ENCODE measurements around the gene KLC3. TPM values are rescaled to one million over a fixed set of nuclear protein-coding genes. Genes with fewer than 3 reads are reported as not detected.

KLC3 gene
- polyA plus RNA-seq, 1 of the 3 experiments (the other 2 are of a cell fraction) = 1.2 TPM

DNA sequence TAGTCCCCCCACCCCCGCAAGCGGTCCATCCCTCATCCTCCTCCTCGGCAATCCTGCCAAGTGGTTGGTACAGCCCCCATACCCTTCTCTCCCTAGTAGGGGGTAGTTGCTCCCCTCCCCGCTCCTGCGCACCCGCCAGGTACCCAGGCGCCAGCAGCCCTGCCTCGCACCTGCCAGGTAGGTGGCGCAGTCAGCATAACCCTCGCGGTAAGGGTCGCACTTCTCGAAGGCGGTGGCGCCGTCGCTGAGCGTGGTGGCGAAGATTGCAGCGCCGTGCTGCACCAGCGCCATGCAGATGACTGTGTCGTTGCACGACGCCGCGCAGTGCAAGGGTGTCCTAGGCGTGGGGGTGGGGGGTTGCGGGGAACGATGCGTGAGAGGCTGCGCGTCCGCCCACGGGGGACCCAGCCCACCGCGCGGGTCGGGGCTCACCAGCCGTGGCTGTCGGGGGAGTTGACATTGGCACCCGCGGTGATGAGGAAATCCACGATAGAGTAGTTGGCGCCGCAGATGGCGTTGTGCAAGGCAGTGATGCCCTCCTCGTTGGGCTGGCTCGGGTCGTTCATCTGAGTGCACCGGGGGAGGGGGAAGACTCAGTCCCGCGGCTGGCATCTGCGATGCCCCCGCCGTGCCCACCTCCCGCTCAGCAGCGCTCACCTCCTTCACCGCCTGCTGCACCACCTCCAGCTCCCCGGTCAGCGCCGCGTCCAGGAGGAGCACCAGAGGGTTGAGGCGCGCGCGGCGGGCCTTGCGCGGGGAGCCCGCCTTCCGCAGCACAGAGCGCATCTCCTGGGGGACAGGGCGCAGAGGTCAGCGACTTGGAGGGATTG, 45.1 kb downstream of the KLC3 start:
- Histone ChIP-seq H3K79me2 (ENCODE audit: insufficient read depth) (no peaks in the 10 kb centered on the region), H3K4me3 (ENCODE audit: low read depth in 2 of 2, low read length in 1 of 2) (no peak overlapping the region), H3K4me1 (ENCODE audit: control insufficient read depth in 1 of 2, insufficient read depth in 2 of 2, low read depth in 1 of 2, low read length in 1 of 2) (peaks cover 0 to 7% of the 10 kb centered on the region in 2 experiments; a peak in 1 of 4 replicates), H2AFZ (ENCODE audit: low read depth) (no peak overlapping the region), H3F3A (replicated peaks; ENCODE audit: insufficient read depth) (peaks cover 18% of the 10 kb centered on the region), H3K9ac (no peak overlapping the region), H3K9me2 (no peaks in the 10 kb centered on the region), H3K4me2 (no peak overlapping the region), H3K36me3 (replicated peaks in 1 of 2; ENCODE audit: control insufficient read depth in 1 of 2, insufficient read depth in 2 of 2, low read length in 1 of 2) (peaks cover 0 to 11% of the 10 kb centered on the region in 2 experiments), H3K9me3 (no peaks in the 10 kb centered on the region), H3K27ac (ENCODE audit: low read depth in 2 of 2, low read length in 1 of 2) (no peak overlapping the region), H4K20me1 (ENCODE audit: insufficient read depth) (no peaks in the 10 kb centered on the region), H3K27me3 (ENCODE audit: insufficient read depth) (no peaks in the 10 kb centered on the region)
- DNase-seq = peak; percentile 57
- POLR2A ChIA-PET = no interaction called here
- 66% methylated on average over 56 of the region's 75 CpGs for WGBS (ENCODE audit: low lambda C conversion rate)
- TF ChIP-seq TAF1 (IDR thresholded peaks at IDR 0.05; ENCODE audit: borderline replicate concordance, low read depth, low read length) = no peak
- TF ChIP-seq, protein P1, sequence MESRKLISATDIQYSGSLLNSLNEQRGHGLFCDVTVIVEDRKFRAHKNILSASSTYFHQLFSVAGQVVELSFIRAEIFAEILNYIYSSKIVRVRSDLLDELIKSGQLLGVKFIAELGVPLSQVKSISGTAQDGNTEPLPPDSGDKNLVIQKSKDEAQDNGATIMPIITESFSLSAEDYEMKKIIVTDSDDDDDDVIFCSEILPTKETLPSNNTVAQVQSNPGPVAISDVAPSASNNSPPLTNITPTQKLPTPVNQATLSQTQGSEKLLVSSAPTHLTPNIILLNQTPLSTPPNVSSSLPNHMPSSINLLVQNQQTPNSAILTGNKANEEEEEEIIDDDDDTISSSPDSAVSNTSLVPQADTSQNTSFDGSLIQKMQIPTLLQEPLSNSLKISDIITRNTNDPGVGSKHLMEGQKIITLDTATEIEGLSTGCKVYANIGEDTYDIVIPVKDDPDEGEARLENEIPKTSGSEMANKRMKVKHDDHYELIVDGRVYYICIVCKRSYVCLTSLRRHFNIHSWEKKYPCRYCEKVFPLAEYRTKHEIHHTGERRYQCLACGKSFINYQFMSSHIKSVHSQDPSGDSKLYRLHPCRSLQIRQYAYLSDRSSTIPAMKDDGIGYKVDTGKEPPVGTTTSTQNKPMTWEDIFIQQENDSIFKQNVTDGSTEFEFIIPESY (IDR thresholded peaks at IDR 0.05; ENCODE audit: borderline replicate concordance, low read depth) = no peak
- TF ChIP-seq RFX5 (IDR thresholded peaks at IDR 0.05; ENCODE audit: low read length) = no peak
- no peak for TF ChIP-seq NRF1 (IDR thresholded peaks at IDR 0.05; ENCODE audit: low read depth, low read length)
- no peak for TF ChIP-seq RAD21 (IDR thresholded peaks at IDR 0.05; ENCODE audit: low read length)
- no peak for TF ChIP-seq SMC3 (IDR thresholded peaks at IDR 0.05; ENCODE audit: low read depth, low read length)
- TF ChIP-seq, protein P2, sequence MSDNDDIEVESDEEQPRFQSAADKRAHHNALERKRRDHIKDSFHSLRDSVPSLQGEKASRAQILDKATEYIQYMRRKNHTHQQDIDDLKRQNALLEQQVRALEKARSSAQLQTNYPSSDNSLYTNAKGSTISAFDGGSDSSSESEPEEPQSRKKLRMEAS (IDR thresholded peaks at IDR 0.05; ENCODE audit: low read depth) = no peak
- no peak for TF ChIP-seq NFIC (IDR thresholded peaks at IDR 0.05; ENCODE audit: borderline replicate concordance)
- no peak for TF ChIP-seq GABPA (IDR thresholded peaks at IDR 0.05; ENCODE audit: low read depth)
- no peak for TF ChIP-seq RCOR1 (IDR thresholded peaks at IDR 0.05; ENCODE audit: low read length)
- no peak for TF ChIP-seq ELF1 (IDR thresholded peaks at IDR 0.05)
- TF ChIP-seq FOXM1 (IDR thresholded peaks at IDR 0.05; ENCODE audit: low read depth) = no peak
- TF ChIP-seq, protein P3, sequence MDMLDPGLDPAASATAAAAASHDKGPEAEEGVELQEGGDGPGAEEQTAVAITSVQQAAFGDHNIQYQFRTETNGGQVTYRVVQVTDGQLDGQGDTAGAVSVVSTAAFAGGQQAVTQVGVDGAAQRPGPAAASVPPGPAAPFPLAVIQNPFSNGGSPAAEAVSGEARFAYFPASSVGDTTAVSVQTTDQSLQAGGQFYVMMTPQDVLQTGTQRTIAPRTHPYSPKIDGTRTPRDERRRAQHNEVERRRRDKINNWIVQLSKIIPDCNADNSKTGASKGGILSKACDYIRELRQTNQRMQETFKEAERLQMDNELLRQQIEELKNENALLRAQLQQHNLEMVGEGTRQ (IDR thresholded peaks at IDR 0.05; ENCODE audit: borderline replicate concordance, low read depth, low read length) = no peak
- TF ChIP-seq MEF2A (IDR thresholded peaks at IDR 0.05; ENCODE audit: borderline replicate concordance, low read depth) = no peak
- no peak for TF ChIP-seq FOXJ3 (CRISPR knock-in tag; IDR thresholded peaks at IDR 0.05)
- TF ChIP-seq, protein P4, sequence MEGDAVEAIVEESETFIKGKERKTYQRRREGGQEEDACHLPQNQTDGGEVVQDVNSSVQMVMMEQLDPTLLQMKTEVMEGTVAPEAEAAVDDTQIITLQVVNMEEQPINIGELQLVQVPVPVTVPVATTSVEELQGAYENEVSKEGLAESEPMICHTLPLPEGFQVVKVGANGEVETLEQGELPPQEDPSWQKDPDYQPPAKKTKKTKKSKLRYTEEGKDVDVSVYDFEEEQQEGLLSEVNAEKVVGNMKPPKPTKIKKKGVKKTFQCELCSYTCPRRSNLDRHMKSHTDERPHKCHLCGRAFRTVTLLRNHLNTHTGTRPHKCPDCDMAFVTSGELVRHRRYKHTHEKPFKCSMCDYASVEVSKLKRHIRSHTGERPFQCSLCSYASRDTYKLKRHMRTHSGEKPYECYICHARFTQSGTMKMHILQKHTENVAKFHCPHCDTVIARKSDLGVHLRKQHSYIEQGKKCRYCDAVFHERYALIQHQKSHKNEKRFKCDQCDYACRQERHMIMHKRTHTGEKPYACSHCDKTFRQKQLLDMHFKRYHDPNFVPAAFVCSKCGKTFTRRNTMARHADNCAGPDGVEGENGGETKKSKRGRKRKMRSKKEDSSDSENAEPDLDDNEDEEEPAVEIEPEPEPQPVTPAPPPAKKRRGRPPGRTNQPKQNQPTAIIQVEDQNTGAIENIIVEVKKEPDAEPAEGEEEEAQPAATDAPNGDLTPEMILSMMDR (IDR thresholded peaks at IDR 0.05) = no peak
- TF ChIP-seq GATA2 (CRISPR knock-in tag; IDR thresholded peaks at IDR 0.05) = no peak
- TF ChIP-seq, protein P5, sequence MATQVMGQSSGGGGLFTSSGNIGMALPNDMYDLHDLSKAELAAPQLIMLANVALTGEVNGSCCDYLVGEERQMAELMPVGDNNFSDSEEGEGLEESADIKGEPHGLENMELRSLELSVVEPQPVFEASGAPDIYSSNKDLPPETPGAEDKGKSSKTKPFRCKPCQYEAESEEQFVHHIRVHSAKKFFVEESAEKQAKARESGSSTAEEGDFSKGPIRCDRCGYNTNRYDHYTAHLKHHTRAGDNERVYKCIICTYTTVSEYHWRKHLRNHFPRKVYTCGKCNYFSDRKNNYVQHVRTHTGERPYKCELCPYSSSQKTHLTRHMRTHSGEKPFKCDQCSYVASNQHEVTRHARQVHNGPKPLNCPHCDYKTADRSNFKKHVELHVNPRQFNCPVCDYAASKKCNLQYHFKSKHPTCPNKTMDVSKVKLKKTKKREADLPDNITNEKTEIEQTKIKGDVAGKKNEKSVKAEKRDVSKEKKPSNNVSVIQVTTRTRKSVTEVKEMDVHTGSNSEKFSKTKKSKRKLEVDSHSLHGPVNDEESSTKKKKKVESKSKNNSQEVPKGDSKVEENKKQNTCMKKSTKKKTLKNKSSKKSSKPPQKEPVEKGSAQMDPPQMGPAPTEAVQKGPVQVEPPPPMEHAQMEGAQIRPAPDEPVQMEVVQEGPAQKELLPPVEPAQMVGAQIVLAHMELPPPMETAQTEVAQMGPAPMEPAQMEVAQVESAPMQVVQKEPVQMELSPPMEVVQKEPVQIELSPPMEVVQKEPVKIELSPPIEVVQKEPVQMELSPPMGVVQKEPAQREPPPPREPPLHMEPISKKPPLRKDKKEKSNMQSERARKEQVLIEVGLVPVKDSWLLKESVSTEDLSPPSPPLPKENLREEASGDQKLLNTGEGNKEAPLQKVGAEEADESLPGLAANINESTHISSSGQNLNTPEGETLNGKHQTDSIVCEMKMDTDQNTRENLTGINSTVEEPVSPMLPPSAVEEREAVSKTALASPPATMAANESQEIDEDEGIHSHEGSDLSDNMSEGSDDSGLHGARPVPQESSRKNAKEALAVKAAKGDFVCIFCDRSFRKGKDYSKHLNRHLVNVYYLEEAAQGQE (IDR thresholded peaks at IDR 0.05; ENCODE audit: low read depth, low read length) = no peak
- CTCF ChIA-PET = interaction anchor here (1.1 to 2.1 kb wide), 4 partner anchors 12 to 100 kb away, joined by 3 to 4 read pairs (median 4); partner anchors contain the start of gene PPP1R13L

Data from SK-N-SH (cell line).